WTC11 (cell line): Measurements from ENCODE around the gene BCAT1. TPM values are rescaled to one million over a fixed set of nuclear protein-coding genes. Genes with fewer than 3 reads are reported as not detected.

Experiments
- ATAC-seq: fragments of 200-7000 bp; cut with Tn5 transposase; 2 replicates; pipeline ENCODE4 v1.10.0; 2021; ENCODE audit warnings: mild to moderate bottlenecking, moderate library complexity
- CTCF ChIA-PET: fragments of 300-600 bp; sonication (Branson Sonifier 250); formaldehyde crosslinking; loops from one replicate; lab custom pipeline; 2021; ENCODE audit warnings: antibody characterized with exemption; lab: Charles Lee
- POLR2A ChIA-PET: fragments of 350-600 bp; sonication (Branson Sonifier 250); formaldehyde crosslinking; loops from one replicate; lab custom pipeline; 2021; ENCODE audit warnings: antibody characterized with exemption; lab: Charles Lee
- DNase-seq: peaks from one replicate; pipeline ENCODE4 v3.0.0; 2021; ENCODE audit warnings: low spot score
- H3K27ac Mint-ChIP-seq: 2 replicates; pipeline ENCODE4 v1.8.0; 2021; ENCODE audit warnings: mixed read lengths
- H3K27me3 Mint-ChIP-seq: 2 replicates; pipeline ENCODE4 v1.8.0; 2021; ENCODE audit warnings: low read depth, mild to moderate bottlenecking, moderate library complexity, mixed read lengths
- H3K36me3 Mint-ChIP-seq: 2 replicates; pipeline ENCODE4 v1.8.0; 2021; ENCODE audit warnings: mixed read lengths
- H3K4me1 Mint-ChIP-seq: 2 replicates; pipeline ENCODE4 v1.8.0; 2022; ENCODE audit warnings: mixed read lengths
- H3K4me3 Mint-ChIP-seq: 2 replicates; pipeline ENCODE4 v1.8.0; 2021; ENCODE audit warnings: mild to moderate bottlenecking, moderate library complexity, mixed read lengths
- H3K9me3 Mint-ChIP-seq: 2 replicates; pipeline ENCODE4 v1.8.0; 2021; ENCODE audit warnings: mixed read lengths
- ATF6 ChIP-seq: sonication (generic); formaldehyde crosslinking; IDR thresholded peaks from 2 replicates; pipeline ENCODE4 v1.8.1; 2023; ENCODE audit warnings: mild to moderate bottlenecking, missing genetic modification reagents
- CBFB ChIP-seq: sonication (generic); formaldehyde crosslinking; IDR thresholded peaks from 2 replicates; pipeline ENCODE4 v1.8.1; 2022; ENCODE audit warnings: mild to moderate bottlenecking, low read depth, missing genetic modification reagents
- E2F1 ChIP-seq: sonication (generic); formaldehyde crosslinking; IDR thresholded peaks from 2 replicates; pipeline ENCODE4 v1.8.0; 2022; ENCODE audit warnings: mild to moderate bottlenecking, missing genetic modification reagents
- GTF2I ChIP-seq: fragments of 250-450 bp; sonication (Bioruptor Pico); conservative IDR thresholded peaks from 2 replicates; pipeline ENCODE4 v1.4.0; 2021; ENCODE audit warnings: mild to moderate bottlenecking
- HMGA2 ChIP-seq: fragments of 250-450 bp; sonication (Bioruptor Pico); IDR thresholded peaks from 2 replicates; pipeline ENCODE4 v1.4.0; 2021; ENCODE audit warnings: mild to moderate bottlenecking, moderate library complexity
- IRF2 ChIP-seq: sonication (generic); formaldehyde crosslinking; IDR thresholded peaks from 2 replicates; pipeline ENCODE4 v1.8.0; 2022; ENCODE audit warnings: low read depth, missing genetic modification reagents, borderline replicate concordance
- KAT7 ChIP-seq: sonication (generic); formaldehyde crosslinking; IDR thresholded peaks from 2 replicates; pipeline ENCODE4 v1.8.1; 2023; ENCODE audit warnings: missing genetic modification reagents, mild to moderate bottlenecking, borderline replicate concordance
- NFE2L1 ChIP-seq: sonication (generic); formaldehyde crosslinking; IDR thresholded peaks from 2 replicates; pipeline ENCODE4 v1.8.1; 2023; ENCODE audit warnings: missing genetic modification reagents
- NR1H2 ChIP-seq: sonication (generic); formaldehyde crosslinking; IDR thresholded peaks from 2 replicates; pipeline ENCODE4 v1.9.0; 2021; ENCODE audit warnings: mild to moderate bottlenecking, moderate library complexity, missing genetic modification reagents
- NR3C1 ChIP-seq: sonication (generic); formaldehyde crosslinking; conservative IDR thresholded peaks from 2 replicates; pipeline ENCODE4 v1.8.1; 2023; ENCODE audit warnings: low read depth, mild to moderate bottlenecking, missing genetic modification reagents
- OVOL2 ChIP-seq: fragments of 250-450 bp; sonication (Bioruptor Pico); IDR thresholded peaks from 2 replicates; pipeline ENCODE4 v1.9.0; 2021; ENCODE audit warnings: mild to moderate bottlenecking, borderline replicate concordance
- USF2 ChIP-seq: sonication (generic); formaldehyde crosslinking; IDR thresholded peaks from 2 replicates; pipeline ENCODE4 v1.8.1; 2023; ENCODE audit warnings: mild to moderate bottlenecking, missing genetic modification reagents, moderate library complexity
- ZBTB43 ChIP-seq: sonication (generic); formaldehyde crosslinking; IDR thresholded peaks from 2 replicates; pipeline ENCODE4 v1.8.1; 2023; ENCODE audit warnings: mild to moderate bottlenecking, missing genetic modification reagents
- ZMAT4 ChIP-seq: fragments of 250-450 bp; sonication (Bioruptor Pico); IDR thresholded peaks from 2 replicates; pipeline ENCODE4 v1.9.0; 2021; ENCODE audit warnings: mild to moderate bottlenecking
- ZNF232 ChIP-seq: sonication (generic); formaldehyde crosslinking; IDR thresholded peaks from 2 replicates; pipeline ENCODE4 v1.8.0; 2022; ENCODE audit warnings: mild to moderate bottlenecking, missing genetic modification reagents
- ZNF317 ChIP-seq: sonication (generic); formaldehyde crosslinking; IDR thresholded peaks from 2 replicates; pipeline ENCODE4 v1.8.1; 2023; ENCODE audit warnings: low read depth, mild to moderate bottlenecking, moderate library complexity, missing genetic modification reagents, borderline replicate concordance
- ZNF396 ChIP-seq: fragments of 250-450 bp; sonication (Bioruptor Pico); IDR thresholded peaks from 2 replicates; pipeline ENCODE4 v1.8.0; 2021; ENCODE audit warnings: mild to moderate bottlenecking, moderate library complexity, borderline replicate concordance
- total RNA-seq: library from RNA; stranded (reverse); gene quantifications from 3 replicates; pipeline ENCODE4 v1.2.3, GENCODE V29; 2021
- TF ChIP-seq, protein P1 (sequence below): sonication (generic); formaldehyde crosslinking; IDR thresholded peaks from 2 replicates; pipeline ENCODE4 v1.8.1; 2023; ENCODE audit warnings: mild to moderate bottlenecking, moderate library complexity, missing genetic modification reagents
- TF ChIP-seq, protein P2 (sequence below): fragments of 250-450 bp; sonication (Bioruptor Pico); conservative IDR thresholded peaks from 2 replicates; pipeline ENCODE4 v1.9.0; 2021; ENCODE audit warnings: mild to moderate bottlenecking
- TF ChIP-seq, protein P3 (sequence below): sonication (generic); formaldehyde crosslinking; IDR thresholded peaks from 2 replicates; pipeline ENCODE4 v1.8.1; 2023; ENCODE audit warnings: mild to moderate bottlenecking, missing genetic modification reagents, borderline replicate concordance
- TF ChIP-seq, protein P4 (sequence below): sonication (generic); formaldehyde crosslinking; IDR thresholded peaks from 2 replicates; pipeline ENCODE4 v1.8.1; 2022; ENCODE audit warnings: mild to moderate bottlenecking, missing genetic modification reagents, moderate library complexity, borderline replicate concordance

Gene BCAT1
- total RNA-seq, 1 experiment from 2014 or later = 267 TPM

DNA sequence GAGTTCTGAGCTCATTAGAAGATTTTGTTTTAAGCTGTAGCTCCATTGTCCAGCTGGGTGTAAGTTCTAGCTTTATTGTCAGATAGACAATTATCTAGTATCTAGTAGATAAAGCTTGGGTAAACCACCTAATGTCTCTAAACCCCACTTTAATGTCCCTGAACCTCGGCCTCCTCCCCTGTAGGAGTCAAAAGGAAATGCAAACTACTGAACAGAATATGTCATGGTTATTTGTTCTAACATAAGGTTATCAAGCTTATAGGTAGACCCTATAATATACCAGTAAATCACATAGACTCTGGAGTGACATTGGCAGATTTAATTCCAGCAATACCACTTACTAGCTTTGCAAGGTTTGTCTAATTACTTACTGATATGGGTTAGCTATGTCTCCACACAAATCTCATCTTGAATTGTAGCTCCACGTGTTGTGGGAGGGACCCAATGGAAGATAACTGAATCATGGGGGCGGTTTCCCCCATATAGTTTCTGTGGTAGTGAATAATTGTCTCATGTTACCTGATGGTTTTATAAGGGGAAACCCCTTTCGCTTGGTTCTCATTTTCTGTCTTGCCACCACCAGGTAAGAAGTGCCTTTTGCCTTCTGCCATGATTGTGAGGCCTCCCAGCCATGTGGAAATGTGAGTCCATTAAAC lies 29.4 kb downstream of the BCAT1 start (continued):
- TF ChIP-seq, protein P1, sequence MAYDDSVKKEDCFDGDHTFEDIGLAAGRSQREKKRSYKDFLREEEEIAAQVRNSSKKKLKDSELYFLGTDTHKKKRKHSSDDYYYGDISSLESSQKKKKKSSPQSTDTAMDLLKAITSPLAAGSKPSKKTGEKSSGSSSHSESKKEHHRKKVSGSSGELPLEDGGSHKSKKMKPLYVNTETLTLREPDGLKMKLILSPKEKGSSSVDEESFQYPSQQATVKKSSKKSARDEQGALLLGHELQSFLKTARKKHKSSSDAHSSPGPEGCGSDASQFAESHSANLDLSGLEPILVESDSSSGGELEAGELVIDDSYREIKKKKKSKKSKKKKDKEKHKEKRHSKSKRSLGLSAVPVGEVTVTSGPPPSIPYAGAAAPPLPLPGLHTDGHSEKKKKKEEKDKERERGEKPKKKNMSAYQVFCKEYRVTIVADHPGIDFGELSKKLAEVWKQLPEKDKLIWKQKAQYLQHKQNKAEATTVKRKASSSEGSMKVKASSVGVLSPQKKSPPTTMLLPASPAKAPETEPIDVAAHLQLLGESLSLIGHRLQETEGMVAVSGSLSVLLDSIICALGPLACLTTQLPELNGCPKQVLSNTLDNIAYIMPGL (CRISPR knock-in tag) = no peak
- TF ChIP-seq KAT7 (CRISPR knock-in tag) = no peak
- TF ChIP-seq, protein P2, sequence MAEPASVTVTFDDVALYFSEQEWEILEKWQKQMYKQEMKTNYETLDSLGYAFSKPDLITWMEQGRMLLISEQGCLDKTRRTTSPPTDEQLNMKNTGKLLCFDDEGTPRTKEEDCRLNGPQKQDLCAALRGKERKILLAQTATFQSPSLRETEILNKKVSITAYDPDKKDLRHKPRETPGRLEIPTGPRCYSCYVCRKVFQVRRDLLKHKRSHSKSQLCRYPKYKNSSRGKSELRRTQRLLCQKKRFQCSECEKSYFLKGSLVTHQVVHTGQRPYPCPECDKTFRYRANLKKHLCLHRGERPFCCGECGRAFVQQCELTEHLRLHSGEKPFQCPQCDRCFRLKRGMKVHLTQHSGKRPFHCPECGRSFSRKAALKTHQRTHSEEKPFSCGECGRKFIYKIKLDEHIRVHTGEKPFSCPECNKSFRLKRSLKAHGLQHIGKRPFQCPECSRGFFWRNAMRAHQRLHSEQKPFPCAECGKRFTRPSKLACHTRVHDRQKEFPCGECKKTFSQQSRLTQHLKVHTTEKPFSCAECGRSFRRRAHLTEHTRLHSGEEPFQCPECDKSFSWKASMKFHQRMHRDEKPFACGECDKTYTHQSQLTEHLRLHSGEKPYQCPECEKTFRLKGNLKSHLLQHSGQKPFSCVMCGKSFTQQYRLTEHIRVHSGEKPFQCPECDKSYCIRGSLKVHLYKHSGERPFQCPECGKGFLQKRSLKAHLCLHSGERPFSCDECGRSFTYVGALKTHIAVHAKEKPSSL (CRISPR knock-in tag) = no peak
- TF ChIP-seq ZMAT4 = no peak
- TF ChIP-seq NR1H2 = no peak
- TF ChIP-seq, all 79 proteins: peak for 0

GRCh38 chr12:24918596-24918995 lies 30.3 kb downstream of the BCAT1 start:
- no peak for ATAC-seq
- Mint-ChIP-seq H3K27me3 (no peaks in the 10 kb centered on the region), H3K9me3 (no peaks in the 10 kb centered on the region), H3K36me3 (peaks cover 2% of the 10 kb centered on the region), H3K4me3 (no peak overlapping the region), H3K4me1 (peaks cover 43% of the 10 kb centered on the region), H3K27ac (peak overlapping the region; percentile 41; the same call in 1 of the 2 replicates)
- CTCF ChIA-PET = no interaction called here
- POLR2A ChIA-PET = no interaction called here
- DNase-seq = no peak
- TF ChIP-seq NFE2L1 (CRISPR knock-in tag) = no peak
- no peak for TF ChIP-seq HMGA2 (CRISPR knock-in tag)
- TF ChIP-seq, protein P3, sequence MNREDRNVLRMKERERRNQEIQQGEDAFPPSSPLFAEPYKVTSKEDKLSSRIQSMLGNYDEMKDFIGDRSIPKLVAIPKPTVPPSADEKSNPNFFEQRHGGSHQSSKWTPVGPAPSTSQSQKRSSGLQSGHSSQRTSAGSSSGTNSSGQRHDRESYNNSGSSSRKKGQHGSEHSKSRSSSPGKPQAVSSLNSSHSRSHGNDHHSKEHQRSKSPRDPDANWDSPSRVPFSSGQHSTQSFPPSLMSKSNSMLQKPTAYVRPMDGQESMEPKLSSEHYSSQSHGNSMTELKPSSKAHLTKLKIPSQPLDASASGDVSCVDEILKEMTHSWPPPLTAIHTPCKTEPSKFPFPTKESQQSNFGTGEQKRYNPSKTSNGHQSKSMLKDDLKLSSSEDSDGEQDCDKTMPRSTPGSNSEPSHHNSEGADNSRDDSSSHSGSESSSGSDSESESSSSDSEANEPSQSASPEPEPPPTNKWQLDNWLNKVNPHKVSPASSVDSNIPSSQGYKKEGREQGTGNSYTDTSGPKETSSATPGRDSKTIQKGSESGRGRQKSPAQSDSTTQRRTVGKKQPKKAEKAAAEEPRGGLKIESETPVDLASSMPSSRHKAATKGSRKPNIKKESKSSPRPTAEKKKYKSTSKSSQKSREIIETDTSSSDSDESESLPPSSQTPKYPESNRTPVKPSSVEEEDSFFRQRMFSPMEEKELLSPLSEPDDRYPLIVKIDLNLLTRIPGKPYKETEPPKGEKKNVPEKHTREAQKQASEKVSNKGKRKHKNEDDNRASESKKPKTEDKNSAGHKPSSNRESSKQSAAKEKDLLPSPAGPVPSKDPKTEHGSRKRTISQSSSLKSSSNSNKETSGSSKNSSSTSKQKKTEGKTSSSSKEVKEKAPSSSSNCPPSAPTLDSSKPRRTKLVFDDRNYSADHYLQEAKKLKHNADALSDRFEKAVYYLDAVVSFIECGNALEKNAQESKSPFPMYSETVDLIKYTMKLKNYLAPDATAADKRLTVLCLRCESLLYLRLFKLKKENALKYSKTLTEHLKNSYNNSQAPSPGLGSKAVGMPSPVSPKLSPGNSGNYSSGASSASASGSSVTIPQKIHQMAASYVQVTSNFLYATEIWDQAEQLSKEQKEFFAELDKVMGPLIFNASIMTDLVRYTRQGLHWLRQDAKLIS = no peak
- no peak for TF ChIP-seq ZNF317 (CRISPR knock-in tag)
- TF ChIP-seq USF2 (CRISPR knock-in tag) = no peak
- no peak for TF ChIP-seq IRF2
- TF ChIP-seq OVOL2 (CRISPR knock-in tag) = no peak
- TF ChIP-seq, protein P4, sequence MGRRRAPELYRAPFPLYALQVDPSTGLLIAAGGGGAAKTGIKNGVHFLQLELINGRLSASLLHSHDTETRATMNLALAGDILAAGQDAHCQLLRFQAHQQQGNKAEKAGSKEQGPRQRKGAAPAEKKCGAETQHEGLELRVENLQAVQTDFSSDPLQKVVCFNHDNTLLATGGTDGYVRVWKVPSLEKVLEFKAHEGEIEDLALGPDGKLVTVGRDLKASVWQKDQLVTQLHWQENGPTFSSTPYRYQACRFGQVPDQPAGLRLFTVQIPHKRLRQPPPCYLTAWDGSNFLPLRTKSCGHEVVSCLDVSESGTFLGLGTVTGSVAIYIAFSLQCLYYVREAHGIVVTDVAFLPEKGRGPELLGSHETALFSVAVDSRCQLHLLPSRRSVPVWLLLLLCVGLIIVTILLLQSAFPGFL (CRISPR knock-in tag) = no peak
- no peak for TF ChIP-seq ZBTB43 (CRISPR knock-in tag)
- no peak for TF ChIP-seq E2F1
- TF ChIP-seq GTF2I (CRISPR knock-in tag) = no peak
- no peak for TF ChIP-seq ATF6 (CRISPR knock-in tag)
- TF ChIP-seq ZNF232 (CRISPR knock-in tag) = no peak
- TF ChIP-seq ZNF396 (CRISPR knock-in tag) = no peak
- TF ChIP-seq CBFB = no peak
- TF ChIP-seq NR3C1 (CRISPR knock-in tag) = no peak
